Measurements from ENCODE around the gene INTS4. TPM values are rescaled to one million over a fixed set of nuclear protein-coding genes. Genes with fewer than 3 reads are reported as not detected.
"Not testable (repeated sequence)": the region's sequence is repeated elsewhere in the genome, so short reads cannot be mapped to it uniquely, and the experiment has no call there.

The INTS4 gene
- total RNA-seq, 2 donors from 2014 or later: 23.4 to 31.1 TPM

DNA sequence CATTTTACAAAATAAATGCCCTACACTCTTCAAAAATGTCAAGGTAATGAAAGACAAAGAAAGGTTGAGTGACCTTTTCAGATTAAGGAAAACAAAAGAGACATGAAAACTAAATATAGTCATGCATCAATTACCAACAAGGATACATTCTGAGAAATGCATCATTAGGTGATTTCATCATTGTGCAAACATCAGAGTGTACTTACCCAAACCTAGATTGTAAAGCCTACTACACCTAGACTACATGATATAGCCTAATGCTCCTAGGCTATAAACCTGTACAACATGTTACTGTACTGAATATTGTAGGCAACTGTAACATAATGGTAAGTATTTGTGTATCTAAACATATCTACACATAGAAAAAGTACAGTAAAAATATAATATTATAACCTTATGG, 26.7 kb downstream of the INTS4 start:
- ATAC-seq (ENCODE audit: insufficient number of reproducible peaks, low FRiP score, low read depth) (no peak), DNase-seq (ENCODE audit: low spot score) (no peak)
- H3K36me3 ChIP-seq: peaks cover 3% of the 10 kb centered on the region
- no peaks in the 10 kb centered on the region for H3K4me1 ChIP-seq (ENCODE audit: control insufficient read depth in 1 of 2, low read depth in 2 of 2)
- no peaks in the 10 kb centered on the region for H3K27me3 ChIP-seq (replicated peaks; ENCODE audit: insufficient read depth)
- no peaks in the 10 kb centered on the region for H3K9me3 ChIP-seq
- H3K4me3 ChIP-seq: no peak overlapping the region
- no peak overlapping the region for H3K27ac ChIP-seq
- TF ChIP-seq, protein P1, sequence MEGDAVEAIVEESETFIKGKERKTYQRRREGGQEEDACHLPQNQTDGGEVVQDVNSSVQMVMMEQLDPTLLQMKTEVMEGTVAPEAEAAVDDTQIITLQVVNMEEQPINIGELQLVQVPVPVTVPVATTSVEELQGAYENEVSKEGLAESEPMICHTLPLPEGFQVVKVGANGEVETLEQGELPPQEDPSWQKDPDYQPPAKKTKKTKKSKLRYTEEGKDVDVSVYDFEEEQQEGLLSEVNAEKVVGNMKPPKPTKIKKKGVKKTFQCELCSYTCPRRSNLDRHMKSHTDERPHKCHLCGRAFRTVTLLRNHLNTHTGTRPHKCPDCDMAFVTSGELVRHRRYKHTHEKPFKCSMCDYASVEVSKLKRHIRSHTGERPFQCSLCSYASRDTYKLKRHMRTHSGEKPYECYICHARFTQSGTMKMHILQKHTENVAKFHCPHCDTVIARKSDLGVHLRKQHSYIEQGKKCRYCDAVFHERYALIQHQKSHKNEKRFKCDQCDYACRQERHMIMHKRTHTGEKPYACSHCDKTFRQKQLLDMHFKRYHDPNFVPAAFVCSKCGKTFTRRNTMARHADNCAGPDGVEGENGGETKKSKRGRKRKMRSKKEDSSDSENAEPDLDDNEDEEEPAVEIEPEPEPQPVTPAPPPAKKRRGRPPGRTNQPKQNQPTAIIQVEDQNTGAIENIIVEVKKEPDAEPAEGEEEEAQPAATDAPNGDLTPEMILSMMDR (IDR thresholded peaks at IDR 0.05): no peak

GRCh38 chr11:77967121-77967520, 27.3 kb downstream of the INTS4 start:
- H3K27me3 ChIP-seq (replicated peaks; ENCODE audit: insufficient read depth): no peaks in the 10 kb centered on the region
- TF ChIP-seq, protein P1 (IDR thresholded peaks at IDR 0.05): no peak
- no peak overlapping the region for H3K27ac ChIP-seq

DNA sequence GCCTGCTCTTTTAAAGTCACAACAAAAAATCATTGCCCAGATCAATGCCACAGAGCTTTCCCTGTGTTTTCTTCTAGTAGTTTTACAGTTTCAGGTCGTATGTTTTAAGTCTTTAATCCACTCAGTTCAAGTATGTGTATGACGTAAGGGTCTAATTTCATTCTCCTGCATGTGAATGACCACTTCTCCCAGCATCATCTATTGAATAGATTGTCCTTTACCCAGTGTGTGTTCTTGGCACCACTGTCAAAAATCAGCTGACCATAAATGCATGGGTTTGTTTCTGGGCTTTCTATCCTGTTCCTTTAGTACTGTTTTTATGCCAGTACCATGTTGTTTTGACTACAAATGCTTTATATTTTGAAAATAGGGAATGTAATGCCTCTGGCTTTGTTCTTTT, 28.1 kb downstream of the INTS4 start:
- Histone ChIP-seq H3K36me3 (peaks cover 3% of the 10 kb centered on the region), H3K9me3 (no peaks in the 10 kb centered on the region), H3K4me1 (ENCODE audit: control insufficient read depth in 1 of 2, low read depth in 2 of 2) (no peaks in the 10 kb centered on the region), H3K27me3 (replicated peaks; ENCODE audit: insufficient read depth) (no peaks in the 10 kb centered on the region), H3K27ac (no peak overlapping the region), H3K4me3 (no peak overlapping the region)
- TF ChIP-seq, protein P1 (IDR thresholded peaks at IDR 0.05): no peak
- ATAC-seq (ENCODE audit: insufficient number of reproducible peaks, low FRiP score, low read depth) (no peak), DNase-seq (ENCODE audit: low spot score) (no peak)

More at GRCh38 chr11:77967121-77967520, 27.3 kb downstream of the INTS4 start:
- no peak for ATAC-seq (ENCODE audit: insufficient number of reproducible peaks, low FRiP score, low read depth)
- Histone ChIP-seq H3K9me3 (no peaks in the 10 kb centered on the region), H3K36me3 (peaks cover 3% of the 10 kb centered on the region), H3K4me1 (ENCODE audit: control insufficient read depth in 1 of 2, low read depth in 2 of 2) (no peaks in the 10 kb centered on the region), H3K4me3 (no peak overlapping the region)
- DNase-seq (ENCODE audit: low spot score): no peak

DNA sequence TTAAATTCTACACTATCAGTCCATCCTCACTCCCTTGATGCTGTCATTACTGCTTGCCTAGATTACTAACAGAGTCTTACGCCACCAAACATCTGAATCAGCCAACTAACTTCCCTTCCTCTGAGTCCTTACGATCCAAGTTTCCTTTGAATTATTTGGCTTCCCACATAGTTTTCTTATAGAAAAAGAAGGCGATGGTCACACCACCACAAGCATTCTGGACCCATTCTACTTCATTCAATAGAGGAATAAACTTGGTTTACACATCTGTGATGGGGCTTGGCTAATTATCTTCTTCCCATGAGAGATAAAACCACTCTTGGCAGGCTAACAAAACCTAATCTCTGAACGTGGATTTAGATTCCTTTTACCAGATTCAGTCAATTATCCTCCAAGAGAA, 35.0 kb downstream of the INTS4 start:
- peaks cover 12% of the 10 kb centered on the region for H3K36me3 ChIP-seq
- no peak for ATAC-seq (ENCODE audit: insufficient number of reproducible peaks, low FRiP score, low read depth)

GRCh38 chr11:77958583-77959177, 35.8 kb downstream of the INTS4 start:
- H3K27ac ChIP-seq; DNase-seq (ENCODE audit: low spot score); H3K27me3 ChIP-seq (replicated peaks; ENCODE audit: insufficient read depth); H3K4me1 ChIP-seq (ENCODE audit: control insufficient read depth in 1 of 2, low read depth in 2 of 2); ATAC-seq (ENCODE audit: insufficient number of reproducible peaks, low FRiP score, low read depth); H3K9me3 ChIP-seq; H3K4me3 ChIP-seq: not testable (repeated sequence)
- peaks cover 14% of the 10 kb centered on the region for H3K36me3 ChIP-seq

More for the DNA sequence above, 35.0 kb downstream of the INTS4 start:
- DNase-seq (ENCODE audit: low spot score): no peak
- Histone ChIP-seq H3K4me1 (ENCODE audit: control insufficient read depth in 1 of 2, low read depth in 2 of 2) (no peaks in the 10 kb centered on the region), H3K27ac (no peak overlapping the region), H3K27me3 (replicated peaks; ENCODE audit: insufficient read depth) (no peaks in the 10 kb centered on the region), H3K9me3 (no peaks in the 10 kb centered on the region), H3K4me3 (no peak overlapping the region)
- TF ChIP-seq, protein P1 (IDR thresholded peaks at IDR 0.05): no peak

DNA sequence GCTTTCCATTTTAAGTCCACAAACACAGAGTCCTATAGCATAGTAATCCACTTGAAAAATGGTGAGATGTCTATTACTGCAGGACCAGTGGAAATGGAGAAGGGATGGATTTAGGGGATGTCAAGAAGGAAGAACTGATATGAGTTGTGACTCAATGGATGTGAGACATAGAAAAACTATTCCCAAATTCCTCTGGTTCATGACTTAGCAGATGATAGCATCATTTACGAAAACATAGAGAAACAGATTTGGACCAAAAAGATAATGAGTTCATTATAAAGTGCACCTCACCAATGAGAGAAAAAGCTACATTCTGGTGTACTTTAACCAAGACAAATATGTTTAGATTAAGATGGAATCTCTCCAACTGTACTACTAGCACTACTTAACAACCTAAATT, 51.2 kb downstream of the INTS4 start:
- H3K27ac ChIP-seq; ATAC-seq (ENCODE audit: insufficient number of reproducible peaks, low FRiP score, low read depth): not testable (repeated sequence)

GRCh38 chr11:77942465-77942864, 52.0 kb downstream of the INTS4 start:
- not testable (repeated sequence) for H3K27me3 ChIP-seq (replicated peaks; ENCODE audit: insufficient read depth); H3K4me1 ChIP-seq (ENCODE audit: control insufficient read depth in 1 of 2, low read depth in 2 of 2); H3K9me3 ChIP-seq; H3K4me3 ChIP-seq; DNase-seq (ENCODE audit: low spot score); ATAC-seq (ENCODE audit: insufficient number of reproducible peaks, low FRiP score, low read depth); H3K36me3 ChIP-seq; H3K27ac ChIP-seq

More for the DNA sequence above, 51.2 kb downstream of the INTS4 start:
- H3K27me3 ChIP-seq (replicated peaks; ENCODE audit: insufficient read depth); H3K36me3 ChIP-seq; H3K4me3 ChIP-seq; H3K4me1 ChIP-seq (ENCODE audit: control insufficient read depth in 1 of 2, low read depth in 2 of 2); H3K9me3 ChIP-seq; DNase-seq (ENCODE audit: low spot score): not testable (repeated sequence)

GRCh38 chr11:77933596-77933995, 60.9 kb downstream of the INTS4 start:
- not testable (repeated sequence) for H3K27me3 ChIP-seq (replicated peaks; ENCODE audit: insufficient read depth); DNase-seq (ENCODE audit: low spot score); H3K4me1 ChIP-seq (ENCODE audit: control insufficient read depth in 1 of 2, low read depth in 2 of 2); H3K9me3 ChIP-seq; H3K4me3 ChIP-seq; H3K36me3 ChIP-seq; ATAC-seq (ENCODE audit: insufficient number of reproducible peaks, low FRiP score, low read depth); H3K27ac ChIP-seq

Measured in thoracic aorta (tissue), 2 donors.